ENCODE results near the gene FAAP100.

- TF ChIP-seq EP300 (IDR thresholded peaks at IDR 0.05): no peak
- no peak for TF ChIP-seq CTCF (IDR thresholded peaks at IDR 0.05)
- TF ChIP-seq POLR2AphosphoS5 (IDR thresholded peaks at IDR 0.05): no peak
These were observed 25.3 kb upstream of the FAAP100 start for GRCh38 chr17:81577278-81578000.

Measured in upper lobe of left lung (tissue), 4 donors.